ENCODE results near the gene GSK3B.

The GSK3B gene

DNA sequence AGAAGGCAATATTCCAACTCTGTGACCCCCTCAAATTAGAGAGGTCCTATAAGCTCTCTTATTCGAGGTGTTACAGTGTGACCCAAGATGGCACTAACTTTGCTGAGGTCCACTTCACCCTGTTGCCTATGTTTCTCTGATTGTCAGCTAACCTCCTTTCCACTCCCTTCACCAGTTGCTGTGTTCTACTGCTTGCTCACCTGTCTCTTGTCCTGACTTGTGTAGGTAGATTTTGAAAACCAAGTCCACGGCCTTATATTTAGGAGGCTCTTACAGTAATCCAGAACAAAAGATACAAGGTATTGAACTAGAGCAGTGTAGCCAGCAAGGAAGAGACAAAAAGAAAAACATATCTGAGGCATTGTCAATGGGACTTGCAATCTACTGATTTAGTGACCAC is 20.1 kb upstream of the GSK3B start:
- TF ChIP-seq EZH2 (optimal IDR thresholded peaks at IDR 0.05; ENCODE audit: low read depth, low read length) (no peak), EZH2phosphoT487 (IDR thresholded peaks at IDR 0.05; ENCODE audit: low read length) (no peak)
- TF ChIP-seq, protein P1, sequence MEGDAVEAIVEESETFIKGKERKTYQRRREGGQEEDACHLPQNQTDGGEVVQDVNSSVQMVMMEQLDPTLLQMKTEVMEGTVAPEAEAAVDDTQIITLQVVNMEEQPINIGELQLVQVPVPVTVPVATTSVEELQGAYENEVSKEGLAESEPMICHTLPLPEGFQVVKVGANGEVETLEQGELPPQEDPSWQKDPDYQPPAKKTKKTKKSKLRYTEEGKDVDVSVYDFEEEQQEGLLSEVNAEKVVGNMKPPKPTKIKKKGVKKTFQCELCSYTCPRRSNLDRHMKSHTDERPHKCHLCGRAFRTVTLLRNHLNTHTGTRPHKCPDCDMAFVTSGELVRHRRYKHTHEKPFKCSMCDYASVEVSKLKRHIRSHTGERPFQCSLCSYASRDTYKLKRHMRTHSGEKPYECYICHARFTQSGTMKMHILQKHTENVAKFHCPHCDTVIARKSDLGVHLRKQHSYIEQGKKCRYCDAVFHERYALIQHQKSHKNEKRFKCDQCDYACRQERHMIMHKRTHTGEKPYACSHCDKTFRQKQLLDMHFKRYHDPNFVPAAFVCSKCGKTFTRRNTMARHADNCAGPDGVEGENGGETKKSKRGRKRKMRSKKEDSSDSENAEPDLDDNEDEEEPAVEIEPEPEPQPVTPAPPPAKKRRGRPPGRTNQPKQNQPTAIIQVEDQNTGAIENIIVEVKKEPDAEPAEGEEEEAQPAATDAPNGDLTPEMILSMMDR (IDR thresholded peaks at IDR 0.05; ENCODE audit: low read length): no peak
- DNase-seq: no peak
- no peaks in the 10 kb centered on the region for H3K27me3 ChIP-seq (replicated peaks; ENCODE audit: insufficient read depth, low read length)
- H3K36me3 ChIP-seq (replicated peaks; ENCODE audit: insufficient read depth, low read length): no peaks in the 10 kb centered on the region
- H3K4me3 ChIP-seq (ENCODE audit: low read length): no peak overlapping the region
- no peak overlapping the region for H3K4me2 ChIP-seq (ENCODE audit: low read depth, low read length)
- peaks cover 8% of the 10 kb centered on the region for H3F3A ChIP-seq (ENCODE audit: insufficient read depth, low read length)
- no peaks in the 10 kb centered on the region for H3K9me3 ChIP-seq (replicated peaks; ENCODE audit: insufficient read depth, low read length)
- peaks cover 8% of the 10 kb centered on the region; the same call in 1 of the 2 replicates for H3K4me1 ChIP-seq (ENCODE audit: low read length)
- no peak overlapping the region for H3K27ac ChIP-seq (ENCODE audit: low read length)
- no peaks in the 10 kb centered on the region for H3K9me2 ChIP-seq (replicated peaks; ENCODE audit: insufficient read depth, low read length)
- no peaks in the 10 kb centered on the region for H3K79me2 ChIP-seq (ENCODE audit: low read length)
- H3K9ac ChIP-seq (ENCODE audit: low read length): no peak overlapping the region
- H2AFZ ChIP-seq (ENCODE audit: low read length): no peak overlapping the region
- no peaks in the 10 kb centered on the region for H4K20me1 ChIP-seq (ENCODE audit: insufficient read depth, low read length)

- H3K9ac ChIP-seq (ENCODE audit: low read length): no peak overlapping the region
- H2AFZ ChIP-seq (ENCODE audit: low read length): no peak overlapping the region
- no peaks in the 10 kb centered on the region for H3K79me2 ChIP-seq (ENCODE audit: low read length)
- H3K9me2 ChIP-seq (replicated peaks; ENCODE audit: insufficient read depth, low read length): no peaks in the 10 kb centered on the region
- H3K9me3 ChIP-seq (replicated peaks; ENCODE audit: insufficient read depth, low read length): no peaks in the 10 kb centered on the region
- no peaks in the 10 kb centered on the region for H3K27me3 ChIP-seq (replicated peaks; ENCODE audit: insufficient read depth, low read length)
- no peak for DNase-seq
- no peaks in the 10 kb centered on the region for H3K36me3 ChIP-seq (replicated peaks; ENCODE audit: insufficient read depth, low read length)
- no peaks in the 10 kb centered on the region for H4K20me1 ChIP-seq (ENCODE audit: insufficient read depth, low read length)
- H3K27ac ChIP-seq (ENCODE audit: low read length): no peak overlapping the region
- H3K4me1 ChIP-seq (ENCODE audit: low read length): peaks cover 8% of the 10 kb centered on the region; the same call in 1 of the 2 replicates
- TF ChIP-seq, protein P1 (IDR thresholded peaks at IDR 0.05; ENCODE audit: low read length): no peak
- TF ChIP-seq EZH2phosphoT487 (IDR thresholded peaks at IDR 0.05; ENCODE audit: low read length) (no peak), EZH2 (optimal IDR thresholded peaks at IDR 0.05; ENCODE audit: low read depth, low read length) (no peak)
- H3K4me2 ChIP-seq (ENCODE audit: low read depth, low read length): no peak overlapping the region
- peaks cover 8% of the 10 kb centered on the region for H3F3A ChIP-seq (ENCODE audit: insufficient read depth, low read length)
- H3K4me3 ChIP-seq (ENCODE audit: low read length): no peak overlapping the region
Observed at GRCh38 chr3:120113128-120114116, 19.2 kb upstream of the GSK3B start.

- Histone ChIP-seq H3K4me2 (ENCODE audit: low read depth, low read length) (no peak overlapping the region), H3K27ac (ENCODE audit: low read length) (no peak overlapping the region), H3K4me3 (ENCODE audit: low read length) (no peak overlapping the region), H3F3A (ENCODE audit: insufficient read depth, low read length) (no peaks in the 10 kb centered on the region), H3K27me3 (replicated peaks; ENCODE audit: insufficient read depth, low read length) (no peaks in the 10 kb centered on the region), H3K9ac (ENCODE audit: low read length) (no peak overlapping the region), H4K20me1 (ENCODE audit: insufficient read depth, low read length) (no peaks in the 10 kb centered on the region), H3K9me2 (replicated peaks; ENCODE audit: insufficient read depth, low read length) (no peaks in the 10 kb centered on the region), H2AFZ (ENCODE audit: low read length) (no peak overlapping the region), H3K36me3 (replicated peaks; ENCODE audit: insufficient read depth, low read length) (no peaks in the 10 kb centered on the region), H3K79me2 (ENCODE audit: low read length) (no peaks in the 10 kb centered on the region), H3K4me1 (ENCODE audit: low read length) (no peaks in the 10 kb centered on the region), H3K9me3 (replicated peaks; ENCODE audit: insufficient read depth, low read length) (no peaks in the 10 kb centered on the region)
- TF ChIP-seq EZH2 (optimal IDR thresholded peaks at IDR 0.05; ENCODE audit: low read depth, low read length): no peak
- TF ChIP-seq EZH2phosphoT487 (IDR thresholded peaks at IDR 0.05; ENCODE audit: low read length): no peak
- TF ChIP-seq, protein P1 (IDR thresholded peaks at IDR 0.05; ENCODE audit: low read length): no peak
- no peak for DNase-seq
Observed at GRCh38 chr3:120111898-120112297, 17.7 kb upstream of the GSK3B start.
